Astrocyte (in vitro differentiated cells and primary cell): Measurements from ENCODE around the gene BCAM. TPM values are rescaled to one million over a fixed set of nuclear protein-coding genes. Genes with fewer than 3 reads are reported as not detected.
A peak's percentile ranks its signal among the peaks of the same experiment; 100 is the strongest.

Experiments used
- DNase-seq: peaks from one replicate; pipeline ENCODE4 v3.0.0-alpha.2; 2010; ENCODE audit warnings: low read depth
- FAIRE-seq: peaks from 2 replicates; lab custom pipeline; 2011; peaks lifted over from hg19 to GRCh38; lab: Jason Lieb, UNC
- H2AFZ ChIP-seq: 2 replicates; pipeline ENCODE4 v1.6.0; 2012; ENCODE audit warnings: low read depth, low read length, inconsistent platforms
- H3K27ac ChIP-seq: 2 replicates; pipeline ENCODE4 v1.5.1; 2011; ENCODE audit warnings: low read depth, low read length, inconsistent platforms
- H3K27me3 ChIP-seq: 2 replicates; pipeline ENCODE4 v1.6.0; 2011; ENCODE audit warnings: low read length, inconsistent platforms; ENCODE audit not compliant: insufficient read depth
- H3K36me3 ChIP-seq: 2 replicates; pipeline ENCODE4 v1.5.1; 2011; ENCODE audit warnings: low read length, inconsistent platforms; ENCODE audit not compliant: insufficient read depth
- H3K4me1 ChIP-seq: 2 replicates; pipeline ENCODE4 v1.5.1; 2011; ENCODE audit warnings: low read length, inconsistent platforms; ENCODE audit not compliant: insufficient read depth
- H3K4me2 ChIP-seq: 2 replicates; pipeline ENCODE4 v1.6.0; 2012; ENCODE audit warnings: low read length, inconsistent platforms
- H3K4me3 ChIP-seq: 2 replicates; pipeline ENCODE4 v1.5.1; 2011; ENCODE audit warnings: low read depth, mild to moderate bottlenecking, low read length, inconsistent platforms; ENCODE audit not compliant: insufficient read depth
- H3K79me2 ChIP-seq: 2 replicates; pipeline ENCODE4 v1.6.0; 2012; ENCODE audit warnings: mild to moderate bottlenecking, low read length, inconsistent platforms; ENCODE audit not compliant: insufficient read depth
- H3K9ac ChIP-seq: 2 replicates; pipeline ENCODE4 v1.6.0; 2012; ENCODE audit warnings: mild to moderate bottlenecking, low read length, inconsistent platforms
- H3K9me3 ChIP-seq: 2 replicates; pipeline ENCODE4 v1.5.1; 2012; ENCODE audit warnings: low read depth, mild to moderate bottlenecking, low read length, inconsistent platforms; ENCODE audit not compliant: insufficient read depth
- H4K20me1 ChIP-seq: 2 replicates; pipeline ENCODE4 v1.6.0; 2012; ENCODE audit warnings: low read length, inconsistent platforms; ENCODE audit not compliant: insufficient read depth
- H3K27ac Mint-ChIP-seq: one replicate; pipeline ENCODE4 v1.8.0; 2021; ENCODE audit warnings: mild to moderate bottlenecking, mixed read lengths; ENCODE audit not compliant: unreplicated experiment
- H3K27me3 Mint-ChIP-seq: one replicate; pipeline ENCODE4 v1.8.0; 2021; ENCODE audit warnings: low read depth, mixed read lengths; ENCODE audit not compliant: unreplicated experiment
- H3K36me3 Mint-ChIP-seq: one replicate; pipeline ENCODE4 v1.8.0; 2021; ENCODE audit warnings: low read depth, mixed read lengths; ENCODE audit not compliant: unreplicated experiment
- H3K4me1 Mint-ChIP-seq: one replicate; pipeline ENCODE4 v1.8.0; 2021; ENCODE audit warnings: low read depth, mixed read lengths; ENCODE audit not compliant: unreplicated experiment
- H3K4me3 Mint-ChIP-seq: one replicate; pipeline ENCODE4 v1.8.0; 2021; ENCODE audit warnings: mild to moderate bottlenecking, moderate library complexity, mixed read lengths; ENCODE audit not compliant: unreplicated experiment
- H3K9me3 Mint-ChIP-seq: one replicate; pipeline ENCODE4 v1.8.0; 2021; ENCODE audit warnings: mild to moderate bottlenecking, mixed read lengths; ENCODE audit not compliant: unreplicated experiment
- EZH2 ChIP-seq: IDR thresholded peaks from 2 replicates; pipeline ENCODE4 v1.6.1; 2012; ENCODE audit warnings: mild to moderate bottlenecking, low read length, inconsistent platforms; ENCODE audit not compliant: insufficient read depth
- total RNA-seq: library from RNA; stranded (reverse); gene quantifications from 2 replicates; pipeline ENCODE4 v1.2.1, GENCODE V29; 2021
- TF ChIP-seq, protein P1 (sequence below): IDR thresholded peaks from 2 replicates; pipeline ENCODE4 v1.5.1; 2011; ENCODE audit warnings: low read depth, mild to moderate bottlenecking, inconsistent platforms, low read length, moderate library complexity; ENCODE audit not compliant: insufficient read depth

BCAM gene
- total RNA-seq, 1 donor from 2014 or later = 14.0 TPM

DNA sequence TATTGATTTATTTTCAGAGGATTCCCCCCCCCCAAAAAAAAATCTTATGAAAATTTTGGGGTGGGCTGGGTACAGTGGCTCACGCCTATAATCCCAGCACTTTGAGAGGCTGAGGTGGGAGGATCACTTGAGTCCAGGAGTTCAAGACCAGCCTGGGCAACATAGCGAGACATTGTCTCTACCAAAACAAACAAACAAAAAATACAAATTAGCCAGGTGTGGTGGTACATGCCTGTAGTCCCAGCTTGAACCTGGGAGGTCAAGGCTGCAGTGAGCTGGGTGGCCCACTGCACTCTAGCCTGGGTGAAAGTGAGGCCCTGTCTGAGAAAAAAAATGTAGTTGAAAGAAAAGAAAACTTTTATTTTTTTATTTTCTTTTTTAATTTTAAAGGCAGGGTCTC lies 55.1 kb downstream of the BCAM start:
- TF ChIP-seq, protein P1, sequence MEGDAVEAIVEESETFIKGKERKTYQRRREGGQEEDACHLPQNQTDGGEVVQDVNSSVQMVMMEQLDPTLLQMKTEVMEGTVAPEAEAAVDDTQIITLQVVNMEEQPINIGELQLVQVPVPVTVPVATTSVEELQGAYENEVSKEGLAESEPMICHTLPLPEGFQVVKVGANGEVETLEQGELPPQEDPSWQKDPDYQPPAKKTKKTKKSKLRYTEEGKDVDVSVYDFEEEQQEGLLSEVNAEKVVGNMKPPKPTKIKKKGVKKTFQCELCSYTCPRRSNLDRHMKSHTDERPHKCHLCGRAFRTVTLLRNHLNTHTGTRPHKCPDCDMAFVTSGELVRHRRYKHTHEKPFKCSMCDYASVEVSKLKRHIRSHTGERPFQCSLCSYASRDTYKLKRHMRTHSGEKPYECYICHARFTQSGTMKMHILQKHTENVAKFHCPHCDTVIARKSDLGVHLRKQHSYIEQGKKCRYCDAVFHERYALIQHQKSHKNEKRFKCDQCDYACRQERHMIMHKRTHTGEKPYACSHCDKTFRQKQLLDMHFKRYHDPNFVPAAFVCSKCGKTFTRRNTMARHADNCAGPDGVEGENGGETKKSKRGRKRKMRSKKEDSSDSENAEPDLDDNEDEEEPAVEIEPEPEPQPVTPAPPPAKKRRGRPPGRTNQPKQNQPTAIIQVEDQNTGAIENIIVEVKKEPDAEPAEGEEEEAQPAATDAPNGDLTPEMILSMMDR = no peak
- no peak for TF ChIP-seq EZH2
- Histone ChIP-seq H3K27ac (no peak overlapping the region), H3K27me3 (no peaks in the 10 kb centered on the region), H3K9me3 (no peaks in the 10 kb centered on the region), H3K4me2 (no peak overlapping the region), H3K4me3 (no peak overlapping the region), H4K20me1 (peaks cover 76% of the 10 kb centered on the region), H2AFZ (no peak overlapping the region), H3K9ac (no peak overlapping the region), H3K79me2 (peaks cover 74% of the 10 kb centered on the region), H3K36me3 (peaks cover 16% of the 10 kb centered on the region), H3K4me1 (peaks cover 3% of the 10 kb centered on the region)
- Mint-ChIP-seq H3K36me3 (peaks cover 40% of the 10 kb centered on the region), H3K4me3 (no peak overlapping the region), H3K9me3 (no peaks in the 10 kb centered on the region), H3K4me1 (no peaks in the 10 kb centered on the region), H3K27ac (no peak overlapping the region), H3K27me3 (no peaks in the 10 kb centered on the region)
- DNase-seq (no peak), FAIRE-seq (no peak)

DNA sequence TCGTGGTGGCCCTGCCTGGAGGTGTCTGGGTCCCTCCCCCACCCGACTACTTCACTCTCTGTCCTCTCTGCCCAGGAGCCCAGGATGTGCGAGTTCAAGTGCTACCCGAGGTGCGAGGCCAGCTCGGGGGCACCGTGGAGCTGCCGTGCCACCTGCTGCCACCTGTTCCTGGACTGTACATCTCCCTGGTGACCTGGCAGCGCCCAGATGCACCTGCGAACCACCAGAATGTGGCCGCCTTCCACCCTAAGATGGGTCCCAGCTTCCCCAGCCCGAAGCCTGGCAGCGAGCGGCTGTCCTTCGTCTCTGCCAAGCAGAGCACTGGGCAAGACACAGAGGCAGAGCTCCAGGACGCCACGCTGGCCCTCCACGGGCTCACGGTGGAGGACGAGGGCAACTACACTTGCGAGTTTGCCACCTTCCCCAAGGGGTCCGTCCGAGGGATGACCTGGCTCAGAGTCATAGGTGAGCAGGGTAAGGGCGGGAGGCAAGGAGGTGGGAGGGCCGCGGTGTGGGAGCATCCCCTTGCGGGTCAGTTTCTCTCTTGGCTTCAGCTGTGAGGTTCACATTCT lies 56.4 kb downstream of the BCAM start:
- no peak overlapping the region for H3K27ac Mint-ChIP-seq
- H3K4me3 Mint-ChIP-seq = peak overlapping the region; percentile 34
- no peak overlapping the region for H3K27ac ChIP-seq

DNA sequence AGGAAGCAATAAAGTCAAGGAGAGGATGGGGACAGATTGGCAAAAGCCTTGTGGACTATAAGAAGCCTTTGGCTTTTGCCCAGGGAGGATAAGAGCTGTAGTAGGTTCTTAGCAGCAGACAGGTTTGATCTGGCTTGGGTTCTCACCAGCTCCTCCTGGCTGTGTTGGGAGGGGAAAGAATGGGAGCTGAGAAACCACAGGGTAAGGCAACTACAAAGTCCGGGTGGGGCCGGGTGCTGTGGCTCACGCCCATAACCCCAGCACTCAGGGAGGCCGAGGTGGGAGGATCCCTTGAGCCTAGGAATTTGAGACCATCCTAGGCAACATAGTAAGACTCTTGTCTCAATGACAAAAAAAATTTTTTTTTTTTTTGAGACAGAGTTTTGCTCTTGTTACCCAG lies 57.8 kb downstream of the BCAM start:
- Mint-ChIP-seq H3K9me3 (no peaks in the 10 kb centered on the region), H3K4me1 (peaks cover 8% of the 10 kb centered on the region), H3K36me3 (peaks cover 40% of the 10 kb centered on the region), H3K4me3 (no peak overlapping the region), H3K27ac (peak overlapping the region; percentile 59), H3K27me3 (no peaks in the 10 kb centered on the region)
- Histone ChIP-seq H3K9me3 (no peaks in the 10 kb centered on the region), H3K27me3 (no peaks in the 10 kb centered on the region), H4K20me1 (peaks cover 59% of the 10 kb centered on the region), H3K4me1 (peaks cover 16% of the 10 kb centered on the region), H3K79me2 (peaks cover 57% of the 10 kb centered on the region), H2AFZ (no peak overlapping the region), H3K36me3 (peaks cover 8% of the 10 kb centered on the region), H3K4me3 (no peak overlapping the region), H3K9ac (no peak overlapping the region), H3K4me2 (no peak overlapping the region), H3K27ac (no peak overlapping the region)
- no peak for FAIRE-seq
- DNase-seq = no peak
- no peak for TF ChIP-seq EZH2
- TF ChIP-seq, protein P1 = no peak

More for the DNA sequence above, 56.4 kb downstream of the BCAM start:
- Histone ChIP-seq H3K4me2 (no peak overlapping the region), H2AFZ (no peak overlapping the region), H3K4me3 (no peak overlapping the region), H3K27me3 (no peaks in the 10 kb centered on the region), H4K20me1 (peaks cover 68% of the 10 kb centered on the region), H3K36me3 (peaks cover 11% of the 10 kb centered on the region), H3K9ac (no peak overlapping the region), H3K79me2 (peaks cover 61% of the 10 kb centered on the region), H3K4me1 (peaks cover 12% of the 10 kb centered on the region), H3K9me3 (no peaks in the 10 kb centered on the region)
- no peak for FAIRE-seq
- H3K36me3 Mint-ChIP-seq = peaks cover 45% of the 10 kb centered on the region
- no peaks in the 10 kb centered on the region for H3K27me3 Mint-ChIP-seq
- TF ChIP-seq, protein P1 = no peak
- TF ChIP-seq EZH2 = no peak
- H3K4me1 Mint-ChIP-seq = peaks cover 6% of the 10 kb centered on the region
- H3K9me3 Mint-ChIP-seq = no peaks in the 10 kb centered on the region
- no peak for DNase-seq
